Anterior cingulate cortex (tissue), 58 donors: Measurements from ENCODE around the gene TMEM106C.

ENCODE experiments used
- DNase-seq, 58 donors: peaks; one replicate each; lab custom pipeline; 2025; lab: John Stamatoyannopoulos, UW

Gene TMEM106C

DNA sequence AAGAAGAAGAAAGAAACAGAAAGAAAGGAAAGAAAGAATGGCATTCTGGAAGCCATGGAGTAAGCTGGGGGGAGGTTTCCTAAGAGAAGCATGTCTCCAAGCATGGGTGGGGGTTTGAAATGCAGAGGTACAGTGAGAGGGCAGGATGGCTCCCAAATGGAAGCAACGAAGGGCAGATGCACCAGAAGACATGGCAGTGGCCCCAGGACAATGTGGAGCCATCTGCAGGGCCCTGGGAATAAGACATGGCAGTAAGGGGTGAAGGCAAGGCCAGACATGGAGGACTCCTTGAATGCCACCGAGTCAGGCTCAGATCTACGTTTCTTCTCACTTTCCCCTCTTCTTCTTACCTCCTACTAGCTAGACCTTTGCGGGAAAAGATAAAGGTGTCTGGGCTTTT, 45.6 kb downstream of the TMEM106C start:
- no peak for DNase-seq

DNA sequence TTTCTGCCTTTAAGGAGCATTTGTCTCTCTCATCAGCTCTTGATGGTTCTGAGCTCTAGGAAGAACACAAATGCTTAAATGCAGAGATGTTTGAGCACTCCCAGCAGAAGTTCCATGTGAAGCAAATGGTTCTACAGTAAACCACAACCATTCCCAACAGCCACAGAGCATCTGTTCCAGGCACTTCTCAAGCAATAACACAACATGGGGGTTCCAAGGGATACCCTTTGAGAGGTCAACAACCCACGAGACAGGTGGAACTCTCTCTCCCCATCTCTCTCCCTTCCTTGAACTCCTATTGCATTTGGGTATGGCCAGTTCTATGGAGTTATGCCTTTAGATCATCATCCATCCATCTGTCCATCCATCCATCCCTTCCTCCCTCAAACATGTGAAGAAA, 46.1 kb downstream of the TMEM106C start:
- DNase-seq = no peak

DNA sequence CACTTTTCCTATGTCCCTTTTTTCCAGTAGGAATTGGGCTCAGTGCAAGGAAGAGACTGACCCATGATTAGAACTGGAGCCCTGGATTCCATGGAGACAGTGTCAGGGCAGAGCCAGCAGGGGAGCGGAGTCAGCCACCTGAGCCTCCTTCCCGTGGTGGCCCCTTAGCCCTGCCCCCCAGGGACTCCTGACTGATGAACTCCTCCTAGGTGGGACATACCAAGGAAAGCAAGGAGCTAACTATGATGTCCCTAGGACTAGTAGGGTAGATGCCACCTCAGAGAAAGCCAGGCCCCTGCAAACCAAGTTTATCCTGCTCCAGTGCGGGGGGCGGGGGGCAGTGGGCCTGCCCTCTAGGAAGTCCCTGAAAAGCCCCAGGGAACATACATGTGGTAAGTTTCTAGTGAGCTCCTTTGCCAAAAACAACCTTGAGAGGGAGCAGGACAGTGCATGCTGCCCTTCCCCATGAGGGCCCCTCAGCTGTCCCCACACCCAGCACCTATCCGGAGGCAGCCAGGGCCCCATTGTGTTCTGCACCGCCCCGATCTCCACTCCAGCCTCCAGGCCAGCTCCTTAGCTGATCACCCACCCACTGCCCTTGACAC, 47.1 kb downstream of the TMEM106C start:
- DNase-seq = no peak

DNA sequence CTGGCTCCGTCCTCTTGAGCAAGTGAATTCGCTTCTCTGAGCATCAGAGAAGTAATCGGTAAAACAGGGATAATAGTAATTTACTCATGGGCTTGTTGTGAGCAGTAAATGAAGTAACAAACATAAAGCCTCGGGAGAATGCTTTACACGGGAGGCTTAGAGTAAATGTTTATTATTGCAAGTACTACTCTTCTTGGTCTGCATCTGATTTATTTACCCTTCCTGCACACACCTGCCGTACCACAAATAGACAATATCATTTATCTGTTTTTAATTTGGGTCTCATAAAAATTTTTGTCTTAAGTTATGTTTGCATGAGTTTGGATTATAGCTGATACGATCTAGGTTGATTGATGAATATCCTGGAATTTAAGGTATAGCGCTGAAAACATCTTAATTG, 48.7 kb downstream of the TMEM106C start:
- no peak for DNase-seq

DNA sequence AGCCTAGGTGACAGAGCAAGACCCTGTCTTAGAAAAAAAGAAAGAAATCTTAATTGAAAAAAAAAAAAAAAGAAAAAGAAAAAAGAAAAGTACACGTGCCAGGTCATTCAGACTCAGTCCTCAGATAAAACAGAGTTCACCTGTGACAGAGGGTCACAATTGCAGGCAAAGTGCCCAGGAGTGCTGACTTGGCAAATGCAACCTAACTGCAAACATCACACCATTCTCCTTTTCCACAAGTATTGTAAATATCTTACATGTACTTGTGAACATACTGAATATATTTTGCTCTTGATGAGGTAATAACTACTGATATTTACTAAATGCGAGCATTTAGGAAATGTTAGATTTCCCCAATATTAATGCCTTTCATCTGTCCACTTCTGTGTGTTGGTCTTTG, 49.9 kb downstream of the TMEM106C start:
- no peak for DNase-seq

DNA sequence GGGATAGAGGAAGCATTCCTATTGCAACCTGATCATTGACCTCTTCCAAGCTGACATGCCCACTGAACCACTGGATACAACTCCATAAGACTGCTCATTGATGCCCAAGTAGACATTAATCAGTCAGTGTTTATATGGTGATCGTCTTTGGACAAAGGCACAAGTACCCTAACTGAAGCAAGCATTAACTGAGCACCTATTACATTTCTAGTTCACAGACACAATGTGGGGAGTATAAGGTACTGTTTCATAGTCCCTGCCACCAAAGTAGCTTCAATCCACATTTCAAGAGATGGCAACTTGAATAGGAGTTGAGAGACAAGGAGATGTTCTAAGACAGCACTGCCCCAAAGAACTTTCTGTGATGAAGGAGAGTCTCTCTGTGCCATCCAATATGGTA, 51.7 kb downstream of the TMEM106C start:
- no peak for DNase-seq

DNA sequence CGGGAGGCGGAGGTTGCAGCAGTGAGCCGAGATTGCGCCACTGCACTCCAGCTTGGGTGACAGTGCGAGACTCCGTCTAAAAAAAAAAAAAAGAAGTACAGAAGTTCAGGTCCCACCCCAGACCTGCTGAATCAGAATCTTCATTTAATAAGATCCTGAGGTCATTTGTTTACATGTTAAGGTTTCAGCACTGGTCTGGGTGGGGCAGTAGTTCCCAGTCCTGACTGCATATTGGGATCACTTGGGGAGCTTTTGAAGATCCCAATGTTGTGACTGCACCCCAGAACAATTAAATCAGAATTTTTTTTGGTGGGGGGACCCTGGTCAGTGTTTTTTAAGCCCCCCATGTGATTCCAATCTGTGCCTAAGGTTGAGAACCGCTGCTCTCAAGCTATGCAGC, 52.6 kb downstream of the TMEM106C start:
- DNase-seq = no peak

DNA sequence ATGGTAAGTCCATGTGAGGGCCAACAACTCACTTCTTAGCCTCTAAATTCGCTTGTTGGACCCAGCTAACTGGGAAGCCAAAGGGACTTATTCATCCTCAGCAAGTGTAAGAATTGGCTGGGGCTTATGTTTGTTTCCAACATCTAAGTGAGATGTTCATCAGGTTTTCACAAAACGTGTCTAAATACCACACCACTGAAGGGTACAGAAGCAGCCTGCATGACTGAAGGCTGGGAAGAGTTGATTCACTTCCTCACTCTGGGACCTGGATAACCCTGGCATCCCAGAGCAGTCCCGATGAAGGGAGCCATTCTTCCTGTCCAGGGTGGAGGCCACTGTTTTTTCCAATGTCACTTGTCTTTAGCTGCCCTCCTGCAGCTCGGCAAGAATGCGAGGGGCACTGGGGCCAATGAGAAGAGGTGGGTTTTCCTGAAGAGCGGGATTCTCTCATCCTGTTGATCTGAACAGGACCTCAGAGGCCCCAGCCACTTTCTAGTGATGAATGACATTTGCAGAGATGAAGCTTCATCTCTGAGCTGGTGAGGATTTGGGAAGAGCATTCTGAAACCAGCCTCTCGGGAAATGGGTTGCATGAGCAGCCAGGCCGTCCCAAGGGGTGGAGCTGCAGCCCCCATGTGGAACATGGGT, 53.1 kb downstream of the TMEM106C start:
- no peak for DNase-seq

DNA sequence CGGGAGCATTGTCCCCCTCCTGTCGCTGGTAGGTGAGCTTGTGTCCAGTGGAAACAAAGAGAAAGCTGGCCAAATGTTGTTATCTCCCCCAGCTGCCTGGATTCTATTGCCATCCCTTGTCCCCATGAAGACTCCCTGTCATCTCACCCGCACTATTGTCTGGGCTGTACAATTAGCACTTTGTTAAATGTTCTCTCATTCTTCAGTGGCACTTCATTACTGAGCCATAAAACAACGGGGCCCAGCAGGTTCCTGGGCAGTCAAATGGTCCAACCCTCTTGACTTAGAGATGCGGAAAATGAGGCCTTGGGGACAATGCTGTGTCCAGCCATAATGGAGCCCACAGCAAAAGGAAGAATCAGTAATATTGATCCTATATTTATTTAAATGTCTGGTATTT, 54.1 kb downstream of the TMEM106C start:
- peak in 18 of 58 donors; percentile 5 to 71 (median 27) for DNase-seq

DNA sequence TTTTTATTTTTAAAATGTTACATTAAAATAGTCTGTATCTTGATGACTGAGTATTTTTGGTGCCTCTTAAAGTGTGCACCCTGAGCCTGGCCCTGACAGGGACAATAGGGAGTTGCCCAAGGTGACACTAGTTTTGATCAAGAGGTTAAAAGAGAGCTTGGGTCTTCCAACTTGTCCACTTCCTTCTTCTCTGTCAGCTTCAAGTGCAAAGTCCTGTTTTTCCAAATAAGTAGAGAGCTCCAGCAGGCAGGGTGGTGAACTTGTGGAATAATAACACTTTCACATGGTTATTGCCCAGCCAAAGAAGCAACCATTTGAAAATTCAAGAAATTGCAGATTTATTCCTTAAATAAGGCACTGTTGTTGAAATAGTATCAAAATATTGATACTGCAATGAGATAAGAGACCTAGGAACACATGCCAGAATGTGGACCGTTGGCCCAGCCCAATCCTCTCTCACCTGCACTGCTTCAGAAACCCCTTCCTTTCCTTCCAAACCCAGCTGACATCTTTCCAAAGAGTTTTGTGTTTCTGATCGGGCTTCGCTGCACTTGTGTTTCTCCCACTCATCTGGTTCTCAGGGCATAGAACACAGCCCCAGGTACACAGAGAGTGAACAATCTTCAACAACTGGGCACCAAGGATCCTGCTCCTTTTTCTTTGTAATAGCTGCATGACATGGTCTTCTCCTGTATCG, 54.7 kb downstream of the TMEM106C start:
- no peak for DNase-seq
